ENCODE results near the gene ZBTB20.
A peak's percentile ranks its signal among the peaks of the same experiment; 100 is the strongest.
"Not testable (repeated sequence)": the region's sequence is repeated elsewhere in the genome, so short reads cannot be mapped to it uniquely, and the experiment has no call there.

The ZBTB20 gene

DNA sequence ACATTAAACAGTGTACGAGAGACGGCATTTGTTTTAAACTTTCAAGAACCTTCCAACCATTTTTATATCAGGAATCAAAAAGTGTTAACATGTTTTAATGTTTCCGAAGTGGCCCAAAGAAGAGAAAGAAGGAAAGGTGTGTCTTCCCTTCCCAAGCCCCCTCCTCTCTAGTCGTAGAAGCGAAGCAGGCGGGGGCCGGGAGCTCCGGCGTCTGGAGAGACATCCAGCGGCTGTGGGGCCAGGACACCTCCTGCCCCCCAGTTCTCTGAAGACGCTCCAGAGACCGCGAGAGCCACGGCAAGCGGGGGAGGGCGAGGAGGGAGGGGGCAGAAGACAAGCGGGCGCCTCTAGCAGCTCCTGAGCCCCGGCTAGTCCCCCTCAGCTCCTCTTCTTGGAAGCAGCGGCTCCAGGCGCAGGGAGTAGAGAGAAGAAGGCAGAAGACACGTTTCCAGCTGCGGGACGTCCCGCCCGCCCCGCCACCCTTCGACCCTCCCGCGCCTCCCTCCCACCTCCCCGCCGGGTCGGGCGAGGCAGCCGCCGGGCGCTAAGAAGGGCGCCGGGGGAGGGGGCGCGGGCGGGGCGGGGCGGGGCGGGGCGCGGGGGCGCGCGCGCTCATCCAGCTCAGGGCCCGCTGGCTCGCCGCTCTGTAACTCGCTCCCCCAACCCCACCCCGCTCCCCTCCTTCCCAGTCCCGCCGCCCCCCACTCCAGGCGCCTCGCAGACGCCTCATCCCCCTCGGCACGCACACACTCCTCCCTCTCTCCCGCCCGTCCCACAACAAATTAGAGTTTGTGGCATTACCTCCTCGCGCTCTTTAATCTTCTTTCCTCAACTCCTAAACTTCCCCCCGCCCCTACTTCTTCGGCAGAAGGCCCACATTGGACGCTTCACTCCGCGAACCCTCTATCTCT, at the start of gene ZBTB20:
TSS of gene ZBTB20 (minus strand) at position 871 of the 911 bp plus-strand sequence.
- DNase-seq = peak; percentile 79 to 80

DNA sequence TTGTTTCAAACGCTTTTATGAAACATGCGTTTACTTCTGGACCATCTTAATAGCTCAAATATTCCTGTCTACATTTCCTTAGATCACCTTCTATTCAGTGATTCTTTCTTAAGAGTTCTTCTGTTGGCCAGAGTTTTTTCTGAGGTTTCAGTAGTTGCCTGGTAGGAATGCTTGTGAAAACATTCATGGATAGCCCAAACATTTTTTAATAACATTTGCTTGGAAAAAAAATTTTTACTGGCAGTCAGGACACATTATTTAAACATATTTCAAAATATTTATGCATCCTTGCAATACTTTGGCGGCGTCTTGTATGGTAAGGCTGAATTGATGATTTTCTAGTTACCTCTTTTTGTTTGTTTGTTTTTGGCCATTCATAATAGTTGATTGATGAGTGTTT, 47.4 kb upstream of the ZBTB20 start:
- DNase-seq = no peak

DNA sequence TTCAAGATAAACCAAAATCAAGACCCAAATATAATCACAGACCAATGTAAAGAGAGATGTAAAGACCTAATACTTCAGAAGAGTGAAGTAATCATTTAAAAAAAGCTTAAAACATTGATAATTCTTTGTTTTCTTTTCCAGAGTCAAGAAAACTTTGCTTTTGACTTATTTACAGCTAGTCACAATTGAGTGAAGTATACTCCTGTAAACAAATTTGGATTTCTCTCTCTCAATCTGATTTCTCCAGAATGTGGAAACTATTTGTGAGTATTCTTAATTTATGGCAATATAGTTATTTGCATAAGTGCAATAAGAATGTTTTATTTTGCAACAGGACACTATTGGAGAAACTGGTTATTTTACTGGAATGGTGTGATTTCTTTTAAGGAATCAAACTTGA, 43.7 kb upstream of the ZBTB20 start:
- DNase-seq = no peak

DNA sequence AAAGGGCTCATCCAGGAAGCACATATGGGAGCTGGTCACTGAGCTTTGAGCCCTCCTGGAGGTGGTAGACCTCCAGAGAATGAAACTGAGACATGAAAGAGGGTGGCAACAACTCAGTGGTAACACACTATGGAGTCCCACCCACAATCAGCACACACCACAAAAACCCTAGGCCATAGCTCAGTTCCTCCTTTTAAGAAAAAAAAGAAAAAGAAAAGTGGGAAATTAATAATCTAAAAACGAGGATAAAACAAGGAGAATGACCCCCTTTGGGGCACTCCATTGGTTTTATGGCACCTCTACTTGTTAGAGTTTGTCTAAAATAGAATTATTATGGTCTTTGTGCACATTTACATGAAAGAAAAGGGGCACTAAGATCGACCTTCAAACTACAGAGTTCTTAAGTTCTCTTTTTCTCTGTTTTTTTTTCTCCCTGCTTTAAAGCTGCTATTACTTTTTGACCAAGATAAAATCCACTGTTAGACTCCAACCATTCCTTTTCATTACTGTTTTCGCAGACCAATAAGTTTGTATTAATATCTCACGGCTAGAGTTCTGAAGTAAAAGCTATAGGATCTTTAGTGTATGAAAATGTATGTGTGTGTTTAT, 40.2 kb upstream of the ZBTB20 start:
- no peak for DNase-seq

DNA sequence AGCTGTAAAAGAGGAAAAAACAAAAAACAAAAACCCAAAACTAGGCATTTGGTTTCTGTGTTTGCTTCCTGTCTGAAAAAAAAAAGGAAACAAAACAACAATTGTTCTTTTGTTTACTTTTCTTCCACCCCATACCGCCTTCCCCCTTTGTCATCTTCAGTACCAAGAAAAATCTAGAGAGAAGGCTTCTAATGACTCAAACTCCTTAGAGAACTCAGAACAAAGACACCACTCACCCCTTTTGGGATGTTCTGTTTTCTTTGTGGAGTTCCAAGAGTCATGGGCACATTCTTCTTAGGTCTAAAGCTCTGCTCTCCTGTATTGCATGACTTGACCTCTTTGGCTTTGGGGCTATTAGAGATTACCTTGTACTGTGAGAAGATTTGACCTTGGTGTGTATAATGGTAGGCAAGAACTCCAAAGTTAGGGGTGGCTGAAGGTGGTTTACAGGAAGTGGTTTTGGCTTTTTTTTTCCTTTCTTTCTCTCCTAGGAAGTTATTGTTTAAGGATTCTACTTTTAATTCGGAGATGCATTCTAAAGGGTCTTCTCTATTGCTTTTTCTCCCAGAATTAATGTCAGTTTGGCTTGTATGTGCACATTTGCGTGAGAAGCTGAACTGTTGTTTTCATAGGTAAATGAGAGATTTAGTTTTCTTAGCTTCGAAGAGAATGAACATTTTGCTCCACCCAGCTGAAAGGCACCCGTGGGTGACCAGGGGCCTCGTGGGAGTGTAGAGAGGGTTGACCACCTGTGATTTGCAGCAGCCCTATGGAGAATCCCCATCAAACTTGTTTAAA, 39.5 kb upstream of the ZBTB20 start:
- DNase-seq = no peak

DNA sequence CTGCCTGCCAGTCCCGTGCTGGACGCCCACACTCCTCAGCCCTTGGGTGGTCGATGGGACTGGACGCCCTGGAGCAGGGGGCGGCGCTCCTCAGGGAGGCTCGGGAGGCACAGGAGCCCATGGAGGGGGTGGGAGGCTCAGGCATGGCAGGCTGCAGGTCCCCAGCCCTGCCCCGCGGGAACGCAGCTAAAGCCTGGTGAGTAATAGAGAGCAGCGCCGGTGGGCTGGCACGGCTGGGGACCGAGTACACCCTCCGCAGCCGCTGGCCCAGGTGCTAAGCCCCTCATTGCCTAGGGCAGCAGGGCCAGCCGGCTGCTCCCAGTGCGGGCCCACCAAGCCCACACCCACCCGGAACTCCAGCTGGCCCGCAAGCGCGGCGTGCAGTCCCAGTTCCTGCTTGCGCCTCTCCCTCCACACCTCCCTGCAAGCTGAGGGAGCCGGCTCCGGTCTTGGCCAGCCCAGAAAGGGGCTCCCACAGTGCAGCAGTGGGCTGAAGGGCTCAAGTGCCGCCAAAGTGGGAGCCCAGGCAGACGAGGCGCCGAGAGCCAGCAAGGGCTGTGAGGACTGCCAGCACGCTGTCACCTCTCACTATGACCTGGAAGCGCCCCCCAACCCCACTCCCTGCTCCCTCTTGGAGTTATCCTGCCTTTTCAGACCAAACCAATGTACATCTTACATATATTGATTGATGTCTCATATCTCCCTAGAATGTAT, 37.9 kb upstream of the ZBTB20 start:
- not testable (repeated sequence) for DNase-seq

DNA sequence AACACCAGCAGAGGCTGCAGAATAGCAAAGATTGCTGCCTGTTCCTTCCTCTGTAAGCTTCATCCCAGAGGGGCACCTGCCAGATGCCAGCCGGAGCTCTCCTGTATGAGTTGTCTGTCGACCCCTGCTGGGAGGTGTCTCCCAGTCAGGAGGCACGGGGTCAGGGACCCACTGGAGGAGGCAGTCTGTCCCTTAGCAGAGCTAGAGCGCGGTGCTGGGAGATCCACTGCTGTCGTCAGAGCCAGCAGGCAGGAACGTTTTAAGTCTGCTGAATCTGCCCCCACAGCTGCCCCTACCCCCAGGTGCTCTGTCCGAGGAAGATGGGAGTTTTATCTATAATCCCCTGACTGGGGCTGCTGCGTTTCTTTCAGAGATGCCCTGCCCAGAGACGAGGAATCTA, 31.8 kb upstream of the ZBTB20 start:
- DNase-seq = not testable (repeated sequence)

DNA sequence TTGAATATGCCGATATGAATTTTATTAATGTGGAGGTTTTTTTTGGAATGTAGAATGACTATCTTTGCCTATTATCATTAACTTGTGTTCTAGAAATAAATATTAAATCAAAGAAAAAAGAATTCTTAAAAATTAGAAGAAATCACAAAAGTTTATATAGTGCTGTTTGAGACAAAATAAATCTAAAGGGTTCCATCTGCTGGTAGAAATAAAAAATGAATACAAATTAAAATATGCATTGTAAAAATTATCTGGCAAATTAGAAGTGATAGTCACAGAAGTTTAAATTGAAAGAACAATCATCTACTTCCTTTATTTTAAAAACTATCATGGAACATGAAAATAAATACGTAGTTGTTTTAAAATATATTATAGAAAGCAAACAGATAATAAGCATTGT, 22.7 kb upstream of the ZBTB20 start:
- no peak for DNase-seq

DNA sequence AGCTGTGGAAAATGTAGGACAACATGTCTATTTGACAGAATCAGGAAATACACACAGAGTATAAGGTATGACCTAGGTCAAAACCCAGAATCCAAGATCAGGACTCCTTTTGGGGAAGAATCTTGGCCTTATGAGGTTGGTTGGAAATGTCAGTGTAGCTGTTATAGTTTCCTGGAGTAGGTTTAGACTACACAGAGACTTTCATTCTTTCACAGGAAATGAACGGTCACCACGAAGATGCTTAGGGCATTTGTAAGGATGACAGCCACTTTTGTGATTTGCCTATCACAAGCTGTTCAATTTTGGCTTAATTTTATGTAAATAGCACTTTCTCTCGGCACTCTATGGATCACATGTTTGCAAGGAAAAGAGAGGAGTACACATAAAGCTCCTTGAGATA, 18.6 kb upstream of the ZBTB20 start:
- no peak for DNase-seq

DNA sequence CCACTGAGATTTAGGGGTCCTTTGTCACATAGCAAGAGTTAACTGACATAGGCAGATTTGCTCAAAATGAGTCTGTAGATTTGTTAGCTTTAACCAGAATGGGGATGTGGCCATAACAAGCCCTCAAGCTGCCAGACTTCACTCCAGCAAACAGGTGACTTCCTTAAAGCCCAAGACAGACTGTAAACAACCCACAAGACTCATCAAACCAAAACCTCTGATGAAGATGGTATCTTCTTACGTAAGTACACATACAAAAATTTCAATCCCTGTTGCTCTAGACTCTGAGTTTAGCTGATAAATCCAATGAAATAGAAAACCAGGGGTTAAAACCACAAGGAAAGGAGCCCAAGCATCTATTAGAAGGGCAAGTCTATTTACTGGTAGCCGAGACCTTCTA, 18.2 kb upstream of the ZBTB20 start:
- DNase-seq = no peak

DNA sequence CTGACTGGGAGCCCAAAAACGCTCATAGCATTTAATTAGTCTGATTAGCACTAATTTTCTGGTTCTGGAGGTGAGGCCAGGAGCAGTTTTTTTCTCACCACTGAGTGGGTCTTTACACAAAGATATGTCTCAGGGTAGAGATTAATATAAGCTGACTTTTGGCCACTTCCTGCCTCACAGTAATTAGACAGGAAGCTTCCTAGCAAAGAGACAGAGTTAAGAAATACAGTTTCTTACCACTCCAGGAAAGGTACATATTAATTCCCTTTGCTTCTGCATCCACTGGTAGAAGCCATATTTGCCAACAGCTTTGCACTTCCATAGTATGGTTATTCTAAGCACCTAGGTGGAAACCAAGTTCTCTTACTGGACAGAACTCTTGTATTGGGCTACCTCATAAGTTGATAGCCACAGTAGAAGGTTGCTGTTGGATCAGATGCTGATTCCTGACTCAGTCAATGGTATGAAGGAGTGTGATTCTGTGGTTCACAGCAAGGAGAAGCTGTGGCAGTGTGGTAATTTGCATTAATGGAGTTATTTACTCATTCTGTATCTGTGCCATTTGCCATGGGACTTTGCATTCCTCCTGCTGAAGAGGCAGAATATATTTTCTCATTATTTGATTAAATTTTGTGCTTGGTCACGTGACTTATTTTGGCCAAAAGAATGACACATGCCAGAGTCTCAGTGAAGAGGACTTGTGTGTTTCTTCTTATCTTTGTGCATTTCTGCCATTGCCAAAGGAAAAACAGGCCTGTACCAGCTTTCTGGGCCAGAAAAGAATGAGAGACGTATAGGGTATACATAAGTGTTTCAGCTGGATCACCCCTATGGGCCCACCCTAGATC, 17.5 kb upstream of the ZBTB20 start:
- DNase-seq = no peak

DNA sequence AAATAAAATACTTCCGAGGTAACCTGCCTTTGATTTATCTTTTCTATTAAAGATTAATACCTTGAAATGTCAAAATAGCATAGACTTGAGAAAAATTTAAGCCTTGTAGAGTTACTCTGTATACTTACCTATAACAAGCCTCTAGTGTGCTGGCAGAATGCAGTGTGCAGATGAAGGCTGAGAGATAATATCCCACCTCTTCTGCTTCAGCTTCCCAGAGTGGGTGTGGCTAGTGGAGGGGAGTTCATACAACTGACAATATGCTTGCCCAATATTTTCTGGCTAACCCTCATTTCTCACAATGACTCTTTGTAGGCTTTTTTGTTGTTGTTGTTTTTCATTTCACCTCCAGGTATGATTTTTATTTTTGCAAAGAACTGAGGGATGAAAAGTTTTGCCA, 15.7 kb upstream of the ZBTB20 start:
- DNase-seq = no peak

DNA sequence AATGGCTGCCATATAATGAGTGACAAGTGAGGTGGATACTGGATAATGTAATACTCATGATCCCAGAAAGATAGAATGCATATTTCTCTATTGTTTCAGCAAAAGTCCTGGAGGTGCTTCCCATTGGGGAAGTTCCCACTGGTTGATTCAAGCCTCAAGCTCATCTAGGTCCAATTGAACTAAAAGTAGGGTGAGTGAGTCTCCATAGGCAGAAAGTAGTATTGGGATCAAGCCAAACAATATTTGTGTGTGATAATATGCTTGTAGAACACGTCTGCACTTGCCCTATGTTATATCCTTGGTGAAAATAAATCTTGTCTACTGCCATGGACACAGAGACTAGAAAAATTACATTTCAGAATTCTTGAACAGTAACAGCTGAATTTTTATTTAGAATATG, 14.8 kb upstream of the ZBTB20 start:
- no peak for DNase-seq

DNA sequence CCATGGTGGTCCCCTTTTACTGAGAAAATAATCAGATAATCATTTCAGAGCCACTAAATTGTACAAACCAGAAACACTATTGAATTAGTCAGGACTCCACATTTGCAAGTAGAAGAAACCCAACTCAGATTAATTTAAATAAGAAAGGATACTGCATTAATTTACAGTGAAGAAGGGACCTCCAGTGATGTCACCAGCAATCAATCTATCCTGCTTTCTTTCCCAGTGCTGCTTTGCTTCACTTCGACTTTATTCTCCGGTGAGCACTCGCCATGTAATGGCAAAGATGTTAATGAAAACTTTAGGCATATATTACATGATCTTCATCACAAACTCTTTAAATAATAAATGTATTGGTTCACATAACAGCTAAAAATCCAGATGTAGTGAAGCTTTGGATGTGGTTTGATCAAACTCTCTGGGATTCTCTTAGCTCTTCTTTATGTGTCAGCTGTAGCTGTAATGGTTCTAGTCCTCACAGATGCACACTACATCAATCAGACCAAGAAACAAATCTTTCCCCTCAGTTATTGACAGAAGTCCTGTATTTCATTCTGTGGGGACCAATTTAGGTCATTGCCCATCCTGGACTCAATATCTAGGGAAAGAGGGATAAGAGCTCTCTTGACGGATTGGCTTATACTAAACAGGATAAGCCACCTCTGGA, 14.2 kb upstream of the ZBTB20 start:
- no peak for DNase-seq

DNA sequence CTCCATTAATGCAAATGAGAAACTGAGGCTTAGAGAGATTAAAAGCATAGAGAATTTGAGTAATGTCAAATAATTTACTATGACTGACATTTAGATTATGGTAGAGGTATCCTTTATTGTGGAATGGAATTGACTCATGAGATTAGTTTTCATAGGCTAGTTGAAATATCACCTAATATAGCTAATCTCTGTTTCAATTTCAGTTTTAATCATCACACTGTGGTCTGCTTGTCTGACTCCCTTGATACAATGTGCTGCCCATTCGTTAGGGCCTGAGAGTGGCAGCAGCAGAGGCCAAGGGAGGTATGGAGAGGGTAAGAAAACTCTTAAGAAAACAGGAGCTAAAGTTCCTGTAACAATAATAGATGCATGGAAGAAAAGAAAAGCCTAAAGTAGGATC, 13.2 kb upstream of the ZBTB20 start:
- DNase-seq = no peak

DNA sequence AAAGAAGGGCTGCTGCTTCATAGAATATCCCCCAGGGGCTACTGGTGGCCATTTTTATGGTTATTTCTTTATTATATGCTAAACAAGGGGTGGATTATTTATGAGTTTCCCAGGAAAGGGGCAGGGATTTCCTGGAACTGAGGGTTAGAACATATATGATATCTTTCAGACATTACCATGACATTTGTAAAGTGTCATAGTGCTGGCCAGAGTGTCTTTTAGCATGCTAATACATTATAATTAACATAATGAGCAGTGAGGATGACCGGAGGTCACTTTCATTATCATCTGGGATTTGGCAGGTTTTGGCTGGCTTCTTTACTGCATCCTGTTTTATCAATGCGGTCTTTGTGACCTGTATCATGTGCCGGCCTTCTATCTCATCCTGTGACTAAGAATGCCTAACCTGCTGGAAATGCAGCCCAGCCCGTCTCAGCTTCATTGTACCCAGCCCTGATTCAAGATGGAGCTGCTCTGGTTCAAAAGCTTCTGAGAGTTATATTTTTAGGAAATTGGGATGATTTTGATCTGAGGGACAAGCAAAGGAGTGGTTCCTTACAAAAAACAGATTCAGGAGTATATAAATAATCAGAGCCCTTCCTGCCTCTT, 9.1 kb upstream of the ZBTB20 start:
- DNase-seq = no peak

DNA sequence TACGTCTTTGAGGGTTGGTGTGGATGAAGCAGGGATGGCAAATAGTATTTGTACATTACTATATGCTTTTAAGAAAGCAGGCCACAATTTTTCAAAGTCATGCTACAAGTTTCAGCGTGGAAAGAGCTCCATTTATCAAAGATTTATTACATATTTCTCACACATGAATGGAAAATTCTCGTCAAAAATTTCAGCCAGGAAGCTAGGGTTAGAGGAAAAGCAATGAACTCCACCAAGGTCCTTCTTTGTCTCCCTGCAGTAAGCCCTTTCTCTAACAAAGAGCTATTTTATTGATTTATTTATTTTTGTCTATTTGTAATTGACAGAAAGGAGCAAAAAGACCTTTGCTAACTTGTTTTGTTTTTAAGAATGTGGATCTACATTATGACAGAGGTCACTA, 7.5 kb upstream of the ZBTB20 start:
- no peak for DNase-seq

DNA sequence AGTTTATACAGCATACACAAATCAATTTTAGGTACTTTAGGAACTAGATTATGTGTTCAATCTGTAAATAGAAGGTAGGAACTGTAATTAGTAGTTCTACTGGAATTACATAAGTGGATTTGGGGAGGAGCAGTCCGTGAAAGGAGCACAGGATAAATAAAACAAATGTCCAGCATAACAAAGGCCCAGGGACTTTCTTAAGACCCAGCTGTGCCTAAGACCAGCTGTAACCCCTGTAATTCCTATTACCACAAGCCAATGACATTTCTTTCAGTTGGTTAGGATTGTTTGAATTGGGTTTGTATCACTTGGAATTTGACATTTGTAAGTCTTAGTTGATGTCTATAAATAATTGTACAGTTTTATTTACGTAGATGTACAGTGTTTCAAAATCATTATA, 4.8 kb upstream of the ZBTB20 start:
- no peak for DNase-seq

DNA sequence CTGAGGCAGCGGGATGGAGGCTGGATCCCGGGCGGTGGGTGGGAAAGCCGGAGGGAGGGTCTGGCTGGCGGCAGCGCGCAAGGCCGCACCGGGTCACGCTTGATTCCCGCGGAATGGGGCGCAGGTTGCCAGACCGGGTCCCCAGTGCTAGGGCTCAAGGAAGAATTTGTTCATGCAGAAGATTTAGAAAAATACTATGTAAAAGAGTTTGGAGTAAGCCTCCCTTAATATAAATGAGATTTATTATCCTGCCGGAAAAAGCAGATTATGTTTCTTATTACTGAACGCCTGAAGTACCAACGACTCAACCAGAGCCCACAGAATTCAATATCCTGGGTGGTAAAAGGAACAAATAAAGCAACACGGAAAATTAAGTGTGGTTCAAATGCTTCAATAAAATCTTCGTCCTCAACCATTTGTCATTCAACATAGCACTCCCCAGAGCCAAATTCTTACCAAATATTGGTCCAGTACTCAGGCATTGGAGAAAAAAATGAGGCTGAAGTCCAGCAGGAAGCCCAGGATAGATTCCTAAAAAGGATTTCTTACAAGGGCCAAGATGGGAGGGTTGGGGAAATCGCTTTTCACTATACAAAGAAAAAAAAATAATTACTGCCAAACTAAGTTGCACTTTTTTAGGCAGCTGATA, 1.2 kb upstream of the ZBTB20 start:
- no peak for DNase-seq

DNA sequence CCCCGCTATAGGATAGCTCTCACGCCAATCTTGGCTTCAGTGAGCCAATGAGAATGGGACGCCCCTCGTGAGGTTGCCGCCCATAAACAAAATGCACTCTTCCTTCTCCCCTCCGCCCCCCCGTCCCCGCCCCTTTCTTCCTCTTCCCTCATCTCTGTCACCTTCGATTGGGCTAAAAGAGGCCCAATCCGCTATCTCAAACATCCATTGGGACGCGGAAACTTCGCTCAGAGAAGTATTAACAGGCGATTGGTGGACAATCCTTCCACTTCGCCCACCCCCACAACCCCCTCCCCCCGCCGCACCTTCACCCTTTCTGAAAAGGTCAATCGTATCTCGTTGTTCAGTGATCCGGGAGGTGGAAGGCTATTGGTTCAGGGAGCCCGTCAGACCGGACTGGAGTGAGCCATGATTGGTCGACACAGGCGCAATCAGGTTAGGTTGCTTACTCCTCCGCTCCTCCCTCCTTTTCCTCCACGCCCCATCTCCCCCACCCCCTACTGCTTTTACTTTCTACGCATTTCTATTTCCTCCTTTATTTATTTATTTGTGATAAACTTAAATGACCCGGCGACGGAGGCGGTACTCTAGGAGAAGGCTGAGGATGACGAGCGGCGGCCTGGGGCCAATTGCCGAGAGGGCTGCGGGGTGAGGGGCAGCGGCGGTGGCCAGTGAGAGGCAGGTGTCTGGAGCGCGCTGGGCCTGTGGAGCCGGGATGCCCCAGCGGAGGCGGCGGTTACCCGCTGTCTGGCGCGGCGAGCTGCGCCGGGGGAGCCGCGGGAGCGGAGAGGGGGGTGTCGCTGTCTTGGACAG, 447 bp upstream of the ZBTB20 start:
- DNase-seq = peak; percentile 95 to 96
